ENCODE data around the gene LIF. TPM values are rescaled to one million over a fixed set of nuclear protein-coding genes. Genes with fewer than 3 reads are reported as not detected.

The LIF gene
- total and polyA plus RNA-seq, 2 of the 4 experiments (the other 2 are of a cell fraction): 130 to 214 TPM

DNA sequence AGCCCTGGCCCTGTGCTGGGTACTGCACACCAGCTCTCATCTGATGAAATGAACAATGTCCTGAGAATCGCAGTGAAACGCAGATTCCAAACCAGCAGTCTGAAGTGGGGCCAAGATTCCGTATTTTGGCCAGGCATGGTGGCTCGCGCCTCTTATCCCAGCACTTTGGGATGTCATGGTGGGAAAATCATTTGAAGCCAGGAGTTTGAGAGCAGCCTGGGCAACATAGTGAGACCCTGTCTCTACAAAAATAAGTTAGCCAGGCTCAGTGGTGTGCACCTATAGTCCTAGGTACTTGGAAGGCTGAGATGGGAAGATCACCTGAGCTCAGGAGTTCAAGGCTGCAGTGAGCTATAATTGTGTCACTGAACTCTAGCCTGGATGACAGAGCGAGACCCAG lies 13.0 kb downstream of the LIF start:
- Histone ChIP-seq H3K9ac (ENCODE audit: low read depth, low read length) (no peak overlapping the region), H3K56ac (ENCODE audit: extremely low read depth, insufficient read depth, low read length) (no peak overlapping the region), H3K4me3 (ENCODE audit: insufficient read depth, low read depth, low read length) (no peak overlapping the region), H2BK20ac (ENCODE audit: low read depth, low read length) (peak overlapping the region; percentile 72; the same call in 1 of the 2 replicates), H3K4me2 (ENCODE audit: low read depth, low read length) (no peak overlapping the region), H3K9me3 (ENCODE audit: control insufficient read depth, insufficient read depth, low read length) (no peaks in the 10 kb centered on the region), H2BK120ac (ENCODE audit: low read depth, low read length) (peak overlapping the region; percentile 47), H3K9me1 (ENCODE audit: insufficient read depth, low read length) (peaks cover 8% of the 10 kb centered on the region), H3K79me1 (ENCODE audit: low read depth in 1 of 2, low read length in 2 of 2) (peaks cover 0 to 4% of the 10 kb centered on the region in 2 experiments; a peak in 1 of 4 replicates), H2AK9ac (replicated peaks; ENCODE audit: low read depth, low read length, poor library complexity) (no peak overlapping the region), H3K27me3 (ENCODE audit: control insufficient read depth, insufficient read depth, low read length) (no peaks in the 10 kb centered on the region), H3K23ac (ENCODE audit: low read depth, low read length) (no peak overlapping the region), H4K5ac (ENCODE audit: low read depth, low read length) (no peak overlapping the region), H3K18ac (ENCODE audit: low read depth, low read length) (no peak overlapping the region; the same call in 1 of the 2 replicates), H3K14ac (replicated peaks; ENCODE audit: low read depth, low read length) (no peak overlapping the region), H4K91ac (ENCODE audit: insufficient read depth, low read depth, low read length) (peak overlapping the region; percentile 28; the same call in 1 of the 2 replicates), H2AK5ac (ENCODE audit: low read depth, low read length) (peak overlapping the region; percentile 47; the same call in 1 of the 2 replicates), H2BK15ac (ENCODE audit: low read depth, low read length) (peak overlapping the region; percentile 43; the same call in 1 of the 3 replicates), H2BK5ac (ENCODE audit: low read depth, low read length, poor library complexity, severe bottlenecking) (no peak overlapping the region), H3K4ac (ENCODE audit: low read depth, low read length) (peak overlapping the region; percentile 50), H3K36me3 (ENCODE audit: control insufficient read depth, insufficient read depth, low read length) (no peaks in the 10 kb centered on the region), H3K27ac (ENCODE audit: insufficient read depth, low read length) (no peak overlapping the region), H3K4me1 (ENCODE audit: control insufficient read depth, insufficient read depth, low read length) (peaks cover 29% of the 10 kb centered on the region), H4K8ac (ENCODE audit: low read depth in 2 of 2, low read length in 2 of 2) (peak overlapping the region in 1 of 2 experiments; percentile 62; a peak in 1 of 4 replicates), H2AFZ (replicated peaks; ENCODE audit: low read length, poor library complexity) (peak overlapping the region; percentile 19), H4K20me1 (ENCODE audit: insufficient read depth, low read length) (no peaks in the 10 kb centered on the region)
- no peak for DNase-seq
- 54% methylated on average over 3 of the region's 6 CpGs; no CpG with 5 or more reads in 1 of the 2 experiments for WGBS, 2 experiments (ENCODE audit: extremely low coverage in 2 of 2, insufficient read length in 1 of 2)
- no peak for ATAC-seq (ENCODE audit: low read depth)
- BruUV-seq (replicated peaks): no TSS peak
- POLR2A ChIA-PET (ENCODE audit: unreplicated experiment): no interaction called here
- dilution Hi-C loops (cut with HindIII; ENCODE audit: low sequenced_read_pairs, unreplicated experiment): no loop called here
- CTCF ChIA-PET: interaction anchor here (0.7 kb wide), 1 partner anchor 125 kb away, joined by 3 read pairs; no protein-coding TSS in a partner anchor
- TF ChIP-seq RAD21 (IDR thresholded peaks at IDR 0.05; ENCODE audit: low read length) (no peak), MAFK (IDR thresholded peaks at IDR 0.05; ENCODE audit: low read depth, low read length) (no peak), SMC3 (IDR thresholded peaks at IDR 0.05; ENCODE audit: low read depth, low read length) (no peak), MAZ (IDR thresholded peaks at IDR 0.05; ENCODE audit: borderline replicate concordance, low read depth, low read length) (no peak), MXI1 (IDR thresholded peaks at IDR 0.05; ENCODE audit: borderline replicate concordance, low read depth, low read length) (no peak), RFX5 (IDR thresholded peaks at IDR 0.05; ENCODE audit: low read depth, low read length) (no peak)
- in situ Hi-C loops (cut with MboI; ENCODE audit: low sequenced_read_pairs): no loop called here
- intact Hi-C loops (cut with micrococcal nuclease): no loop called here
